K562 (cell line): ENCODE results near the gene FAM114A2. TPM values are rescaled to one million over a fixed set of nuclear protein-coding genes. Genes with fewer than 3 reads are reported as not detected.

ENCODE experiments used
- ATAC-seq: fragments of 200-7000 bp; cut with Tn5 transposase; 3 replicates; pipeline ENCODE4 v1.9.1; 2020; ENCODE audit warnings: moderate library complexity
- BruUV-seq: library from RNA; stranded (reverse); fragments of 400-500 nt; replicated peaks from 2 replicates; lab custom pipeline; 2021; lab: Mats Ljungman, UMichigan
- CTCF ChIA-PET: fragments of 300-600 bp; formaldehyde crosslinking; extraction: SDS; loops from one replicate; lab custom pipeline; 2021; ENCODE audit warnings: low intra/inter-chr PET ratio; lab: Yijun Ruan, JAX
- POLR2A ChIA-PET: fragments of 300-600, 350-650 bp; sonication (Branson Sonifier 250); formaldehyde crosslinking; extraction: SDS; loops from one replicate; lab custom pipeline; 2021; ENCODE audit warnings: antibody characterized with exemption, inconsistent platforms; lab: Yijun Ruan, JAX
- DNase-seq, 4 experiments: peaks; one replicate each; pipeline versions ENCODE4 v3.0.0 to v3.0.0-alpha.2; 2011 to 2018; ENCODE audit warnings: low spot score in 3 of 4, mixed read lengths in 3 of 4; ENCODE audit errors: extremely low read depth in 1 of 4
- FAIRE-seq: peaks from 2 replicates; lab custom pipeline; 2011; peaks lifted over from hg19 to GRCh38; lab: Jason Lieb, UNC
- H2AFZ ChIP-seq: 2 replicates; pipeline ENCODE4 v1.6.0; 2011; ENCODE audit warnings: low read depth, low read length, control low read depth, inconsistent platforms
- H3K27ac ChIP-seq: fragments of 200-600 bp; 3 replicates; pipeline ENCODE4 v1.8.0; 2011; ENCODE audit warnings: low read depth, mild to moderate bottlenecking, control low read depth, inconsistent platforms, low read length, moderate library complexity, mixed read lengths; ENCODE audit errors: extremely low read depth
- H3K27me3 ChIP-seq, 2 experiments: fragments of 300-600 bp in 1 of 2; 2 replicates in 1 of 2; 3 replicates in 1 of 2; pipeline versions ENCODE4 v1.6.0 to v1.8.0; 2011; ENCODE audit warnings: inconsistent platforms in 2 of 2, low read length in 2 of 2, mild to moderate bottlenecking in 1 of 2, mixed read lengths in 1 of 2, moderate library complexity in 1 of 2; ENCODE audit not compliant: control insufficient read depth in 2 of 2, insufficient read depth in 2 of 2
- H3K36me3 ChIP-seq: fragments of 300-600 bp; 3 replicates; pipeline ENCODE4 v1.8.0; 2011; ENCODE audit warnings: mild to moderate bottlenecking, low read length, inconsistent platforms; ENCODE audit not compliant: control insufficient read depth, insufficient read depth
- H3K4me1 ChIP-seq, 2 experiments: fragments of 200-600 bp in 1 of 2; replicated peaks in 1 of 2; 2 replicates in 1 of 2; 3 replicates in 1 of 2; pipeline versions ENCODE4 v1.5.1 to v1.8.0; 2011; ENCODE audit warnings: inconsistent platforms in 2 of 2, low read length in 2 of 2, mild to moderate bottlenecking in 1 of 2, mixed read lengths in 1 of 2, moderate library complexity in 1 of 2; ENCODE audit not compliant: control insufficient read depth in 2 of 2, insufficient read depth in 2 of 2
- H3K4me2 ChIP-seq: 2 replicates; pipeline ENCODE4 v1.6.1; 2011; ENCODE audit warnings: low read length, control low read depth, inconsistent platforms, mixed read lengths; ENCODE audit not compliant: insufficient read depth
- H3K4me3 ChIP-seq: fragments of 200-600 bp; sonication (generic), shearing (Covaris generic); 2 replicates; pipeline ENCODE4 v1.5.1; 2016; ENCODE audit warnings: control low read depth, inconsistent platforms
- H3K79me2 ChIP-seq: fragments of 200-600 bp; 3 replicates; pipeline ENCODE4 v1.8.0; 2011; ENCODE audit warnings: low read length, inconsistent platforms; ENCODE audit not compliant: control insufficient read depth, insufficient read depth
- H3K9ac ChIP-seq, 2 experiments: 2 replicates each; pipeline versions ENCODE4 v1.6.0 to v1.6.1; 2011; ENCODE audit warnings: low read depth in 2 of 2, low read length in 2 of 2, control low read depth in 1 of 2, inconsistent platforms in 1 of 2, mild to moderate bottlenecking in 1 of 2, mixed read lengths in 1 of 2; ENCODE audit not compliant: insufficient read depth in 1 of 2
- H3K9me1 ChIP-seq: one replicate; pipeline ENCODE4 v1.6.0; 2011; ENCODE audit warnings: inconsistent platforms, mild to moderate bottlenecking, low read length, moderate library complexity; ENCODE audit not compliant: control insufficient read depth, insufficient read depth
- H3K9me3 ChIP-seq: replicated peaks from 2 replicates; pipeline ENCODE4 v1.5.1; 2011; ENCODE audit warnings: low read depth, low read length, inconsistent platforms; ENCODE audit not compliant: control insufficient read depth, insufficient read depth
- H4K20me1 ChIP-seq: replicated peaks from 2 replicates; pipeline ENCODE4 v1.6.1; 2011; ENCODE audit warnings: low read length, inconsistent platforms, mixed read lengths; ENCODE audit not compliant: control insufficient read depth, insufficient read depth
- ARID4B ChIP-seq: sonication (generic); formaldehyde crosslinking; IDR thresholded peaks from 2 replicates; pipeline ENCODE4 v1.8.0; 2022; ENCODE audit warnings: mild to moderate bottlenecking, missing genetic modification reagents
- FUS ChIP-seq: fragments of 200-400 bp; formaldehyde crosslinking; optimal IDR thresholded peaks from 2 replicates; pipeline ENCODE3; 2017; ENCODE audit warnings: low read depth, low read length
- HNRNPH1 ChIP-seq: fragments of 200-400 bp; formaldehyde crosslinking; optimal IDR thresholded peaks from 2 replicates; pipeline ENCODE3; 2017; ENCODE audit warnings: low read depth, mild to moderate bottlenecking, low read length, moderate library complexity
- NR2F6 ChIP-seq: fragments of 450-650 bp; formaldehyde crosslinking; IDR thresholded peaks from 2 replicates; pipeline ENCODE4 v1.4.0; 2020; ENCODE audit warnings: mild to moderate bottlenecking
- RUNX1 ChIP-seq: sonication (generic); IDR thresholded peaks from 2 replicates; pipeline ENCODE4 v1.6.1; 2016; ENCODE audit warnings: antibody characterized with exemption, low read depth
- TEAD2 ChIP-seq: fragments of 450-650 bp; IDR thresholded peaks from 2 replicates; pipeline ENCODE4 v1.6.1; 2016; ENCODE audit warnings: missing genetic modification characterization, control low read depth, missing compliant biosample characterization
- TRIM24 ChIP-seq, 2 experiments: fragments of 450-650 bp; IDR thresholded peaks; 2 replicates each; pipeline ENCODE4 v1.6.1; 2016
- WGBS: fragments of 100-300 bp; shearing (Covaris generic); methylation state at CpG from one replicate; pipeline ENCODE4 v1.1.6; 2016; ENCODE audit warnings: low coverage, mixed read lengths; ENCODE audit not compliant: insufficient coverage; ENCODE audit errors: missing lambda C conversion rate; 5-methylcytosine and 5-hydroxymethylcytosine counted together
- in situ Hi-C: fragments of 300-500 bp; cut with MboI; formaldehyde crosslinking; loops from 4 replicates; pipeline ENCODE4 v1.15.0; 2018; ENCODE audit warnings: inconsistent platforms, mixed read lengths
- intact Hi-C: fragments of 100-400 bp; cut with micrococcal nuclease; formaldehyde crosslinking; loops from 2 replicates; pipeline ENCODE4 v1.14.2; 2022
- polyA plus RNA-seq, 8 experiments: library from polyadenylated mRNA; depleted of rRNA in 4 of 8; stranded (reverse) in 5 of 8; unstranded in 3 of 8; fragments of >200 nt; fragmentation: Nextera tagmentation in 2 of 8; fragmentation: Illumina TruSeq in 1 of 8; extraction: Ambion mirVana in 2 of 8; extraction: Trizol in 1 of 8; gene quantifications; 2 replicates each; pipeline versions ENCODE4 v1.2.1 to v1.2.3, GENCODE V29; 2011 to 2014; ENCODE audit warnings: inconsistent platforms in 1 of 8, missing spikeins in 1 of 8
- total RNA-seq, 7 experiments: library from RNA; depleted of rRNA in 6 of 7; stranded (reverse); fragments of >200 nt in 6 of 7; fragmentation: Illumina TruSeq in 2 of 7; extraction: Trizol in 2 of 7; gene quantifications; 2 replicates each; pipeline versions ENCODE4 v1.2.1 to v1.2.3, GENCODE V29; 2011 to 2021; ENCODE audit warnings: low replicate concordance in 1 of 7

Gene FAM114A2
- total and polyA plus RNA-seq, 9 of the 15 experiments (the other 6 are each of a cell fraction or from before 2014, with no cell fraction given): 14.4 to 28.1 (median 21.2) TPM

GRCh38 chr5:154046486-154046885 is 7.8 kb upstream of the FAM114A2 start (continued):
- no peak for TF ChIP-seq ARID4B (CRISPR knock-in tag)
- no peak for TF ChIP-seq HNRNPH1
- TF ChIP-seq TRIM24 (IDR thresholded peaks at IDR 0.05): no peak
- TF ChIP-seq, all 486 proteins: peak for 0

GRCh38 chr5:154044581-154044980 is 5.9 kb upstream of the FAM114A2 start:
- DNase-seq: no peak
- H3K4me1 ChIP-seq: no peaks in the 10 kb centered on the region
- no peaks in the 10 kb centered on the region for H3K9me1 ChIP-seq
- H3K4me3 ChIP-seq: no peak overlapping the region
- TF ChIP-seq TEAD2 (no peak), RUNX1 (no peak), FUS (no peak), NR2F6 (CRISPR knock-in tag) (no peak)
- H3K36me3 ChIP-seq: peaks cover 22% of the 10 kb centered on the region; the same call in 1 of the 3 replicates
- no peak overlapping the region for H3K27ac ChIP-seq
- no peaks in the 10 kb centered on the region for H3K9me3 ChIP-seq
- ChIA-PET CTCF (no interaction called here), POLR2A (no interaction called here)
- no peak overlapping the region for H2AFZ ChIP-seq
- BruUV-seq: no TSS peak
- no peak overlapping the region for H3K4me2 ChIP-seq
- no peak for ATAC-seq
- no peak overlapping the region for H3K9ac ChIP-seq
- peaks cover 6% of the 10 kb centered on the region; the same call in 1 of the 2 replicates for H4K20me1 ChIP-seq
- peaks cover 28% of the 10 kb centered on the region for H3K79me2 ChIP-seq
- FAIRE-seq: no peak
- in situ Hi-C loops: no loop called here
- H3K27me3 ChIP-seq: no peaks in the 10 kb centered on the region
- intact Hi-C loops: no loop called here
- WGBS: 100% methylated on average over 2 of the region's 2 CpGs
